Gastrocnemius medialis (tissue), 4 donors: Measurements from ENCODE around the gene RSPO3.

ENCODE experiments used
- POLR2A ChIP-seq, 2 donors: fragments of 450-650 bp; IDR thresholded peaks; one replicate each; pipeline ENCODE4 v1.6.1; 2017; ENCODE audit warnings: antibody characterized with exemption in 2 of 2, mild to moderate bottlenecking in 2 of 2, moderate library complexity in 2 of 2
- TF ChIP-seq, protein P1 (sequence below), 5 experiments: fragments of 450-650 bp in 3 of 5; fragments of 200-600 bp in 2 of 5; sonication (generic) in 2 of 5; IDR thresholded peaks in 4 of 5; conservative IDR thresholded peaks in 1 of 5; 1 replicate in 4 of 5; 2 replicates in 1 of 5; pipeline ENCODE4 v1.5.1; 2016 to 2019; ENCODE audit warnings: antibody characterized with exemption in 5 of 5, mild to moderate bottlenecking in 3 of 5, moderate library complexity in 3 of 5

DNA sequence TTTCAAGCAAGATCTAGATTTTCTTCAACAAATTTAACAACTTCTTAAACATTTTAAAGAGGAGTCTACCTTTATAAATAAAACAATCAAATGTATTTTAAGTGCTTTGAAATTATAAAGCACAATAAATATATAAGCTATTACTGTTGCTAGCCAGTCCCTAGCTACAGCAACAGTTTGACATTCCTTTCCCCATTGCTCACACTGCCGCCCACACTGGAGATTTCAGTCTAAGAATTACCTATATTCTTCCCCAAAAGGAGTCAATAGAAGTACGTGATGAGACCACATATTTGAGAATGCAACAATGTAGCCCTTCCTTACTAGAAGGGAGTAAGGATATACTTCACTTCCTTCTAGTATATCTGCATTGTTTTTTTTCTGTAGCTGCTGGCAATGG is 82.8 kb downstream of the RSPO3 start:
- TF ChIP-seq POLR2A (IDR thresholded peaks at IDR 0.05), result no peak
- TF ChIP-seq, protein P1, sequence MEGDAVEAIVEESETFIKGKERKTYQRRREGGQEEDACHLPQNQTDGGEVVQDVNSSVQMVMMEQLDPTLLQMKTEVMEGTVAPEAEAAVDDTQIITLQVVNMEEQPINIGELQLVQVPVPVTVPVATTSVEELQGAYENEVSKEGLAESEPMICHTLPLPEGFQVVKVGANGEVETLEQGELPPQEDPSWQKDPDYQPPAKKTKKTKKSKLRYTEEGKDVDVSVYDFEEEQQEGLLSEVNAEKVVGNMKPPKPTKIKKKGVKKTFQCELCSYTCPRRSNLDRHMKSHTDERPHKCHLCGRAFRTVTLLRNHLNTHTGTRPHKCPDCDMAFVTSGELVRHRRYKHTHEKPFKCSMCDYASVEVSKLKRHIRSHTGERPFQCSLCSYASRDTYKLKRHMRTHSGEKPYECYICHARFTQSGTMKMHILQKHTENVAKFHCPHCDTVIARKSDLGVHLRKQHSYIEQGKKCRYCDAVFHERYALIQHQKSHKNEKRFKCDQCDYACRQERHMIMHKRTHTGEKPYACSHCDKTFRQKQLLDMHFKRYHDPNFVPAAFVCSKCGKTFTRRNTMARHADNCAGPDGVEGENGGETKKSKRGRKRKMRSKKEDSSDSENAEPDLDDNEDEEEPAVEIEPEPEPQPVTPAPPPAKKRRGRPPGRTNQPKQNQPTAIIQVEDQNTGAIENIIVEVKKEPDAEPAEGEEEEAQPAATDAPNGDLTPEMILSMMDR (IDR thresholded peaks at IDR 0.05 in 4 of 5, conservative IDR thresholded peaks at IDR 0.05 in 1 of 5), result no peak
